Measurements from ENCODE around the gene SLC5A7. TPM values are rescaled to one million over a fixed set of nuclear protein-coding genes. Genes with fewer than 3 reads are reported as not detected.

Gene SLC5A7
- not detected in 5 replicates for total RNA-seq (2022; extraction: Qiagen RNA extraction; ENCODE audit: low read depth)

DNA sequence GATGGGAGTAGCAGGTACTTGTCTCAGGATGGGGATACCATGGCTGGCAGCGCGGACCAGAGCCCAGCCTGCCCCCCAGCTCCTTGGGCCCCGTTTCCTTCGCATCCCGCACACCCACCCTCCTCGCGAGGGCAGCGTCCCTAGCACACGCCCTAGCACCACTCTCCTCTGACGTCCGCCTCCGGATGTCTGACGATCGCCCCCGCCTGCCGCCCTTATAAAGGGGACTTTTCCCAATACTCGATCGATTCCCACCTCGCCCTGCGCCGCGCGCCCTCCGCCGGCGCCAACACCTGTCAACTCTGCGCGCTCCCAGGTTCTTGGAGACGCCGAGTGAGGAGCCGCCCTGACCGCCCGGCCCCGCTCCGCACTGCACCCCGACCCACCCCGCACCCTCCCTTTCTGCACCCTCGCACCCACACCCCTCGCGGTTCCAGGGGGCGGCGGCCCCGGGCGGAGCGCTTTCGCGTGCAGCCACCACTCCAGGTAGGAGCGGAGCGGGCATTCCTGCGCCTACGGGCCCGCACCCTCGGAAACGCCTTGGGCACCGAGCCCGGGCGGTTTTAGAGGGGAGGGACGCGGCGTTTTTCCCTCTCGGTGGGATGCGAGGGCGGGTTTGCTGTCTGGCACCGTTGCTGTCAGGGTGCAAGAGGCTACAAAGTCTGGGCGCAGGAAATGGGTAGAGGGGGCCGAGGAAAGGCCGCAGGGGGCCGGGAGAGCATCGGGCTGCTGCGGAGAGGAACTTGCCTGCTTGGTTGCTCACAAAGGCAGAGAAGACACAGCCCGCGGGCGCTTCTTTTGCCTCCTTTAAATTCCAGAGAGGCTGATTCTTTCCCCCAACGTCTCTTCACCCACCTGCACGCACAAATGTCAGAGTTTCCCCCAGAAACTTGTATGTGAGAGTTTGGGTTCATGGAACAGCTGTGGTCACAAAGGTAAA is at the start of gene SLC5A7:
TSS of gene SLC5A7 (plus strand) at position 247 of the 940 bp plus-strand sequence. CDS start 1,632 bp downstream, outside the sequence.

Other genes starting within 250 kb of the SLC5A7 start
- 0.05 to 0.10 TPM (median 0.06 TPM) in 4 of 5 replicates, not detected in the other for gene RGPD4, start 159.6 kb upstream of the SLC5A7 start, total RNA-seq (2022; extraction: Qiagen RNA extraction; ENCODE audit: low read depth)